HG03575 (cell line): ENCODE data around the gene ARHGEF4.

ENCODE experiments used
- ATAC-seq: cut with Tn5 transposase; IDR thresholded peaks from one replicate; pipeline ENCODE4 v1.9.1; 2021; ENCODE audit not compliant: unreplicated experiment, insufficient number of reproducible peaks, low FRiP score; ENCODE audit errors: extremely low read depth

ARHGEF4 gene

GRCh38 chr2:130813722-130814121 lies 23.0 kb upstream of the ARHGEF4 start:
- no peak for ATAC-seq

GRCh38 chr2:130814931-130815680 lies 21.6 kb upstream of the ARHGEF4 start:
- ATAC-seq, result no peak

- no peak for ATAC-seq
Measured at GRCh38 chr2:130818809-130819208, 17.9 kb upstream of the ARHGEF4 start.

- ATAC-seq, result no peak
Measured at GRCh38 chr2:130819226-130819607, 17.5 kb upstream of the ARHGEF4 start.

- ATAC-seq, result no peak
Measured at GRCh38 chr2:130819608-130820278, 17.0 kb upstream of the ARHGEF4 start.

GRCh38 chr2:130820279-130820861 lies 16.3 kb upstream of the ARHGEF4 start:
- no peak for ATAC-seq

GRCh38 chr2:130821867-130822266 lies 14.8 kb upstream of the ARHGEF4 start:
- no peak for ATAC-seq

- ATAC-seq, result no peak
Measured at GRCh38 chr2:130822766-130823165, 13.9 kb upstream of the ARHGEF4 start.

- no peak for ATAC-seq
Measured at GRCh38 chr2:130823171-130823885, 13.4 kb upstream of the ARHGEF4 start.

- no peak for ATAC-seq
Measured at GRCh38 chr2:130823886-130824491, 12.7 kb upstream of the ARHGEF4 start.

GRCh38 chr2:130824492-130825061 lies 12.1 kb upstream of the ARHGEF4 start:
- ATAC-seq, result peak; percentile 86

GRCh38 chr2:130825231-130825965 lies 11.3 kb upstream of the ARHGEF4 start:
- no peak for ATAC-seq

GRCh38 chr2:130825966-130826253 lies 10.8 kb upstream of the ARHGEF4 start:
- ATAC-seq, result no peak

GRCh38 chr2:130826419-130826818 lies 10.3 kb upstream of the ARHGEF4 start:
- ATAC-seq, result no peak

GRCh38 chr2:130826821-130827501 lies 9.8 kb upstream of the ARHGEF4 start:
- no peak for ATAC-seq

- ATAC-seq, result no peak
Measured at GRCh38 chr2:130827502-130828251, 9.0 kb upstream of the ARHGEF4 start.

GRCh38 chr2:130828461-130828860 lies 8.3 kb upstream of the ARHGEF4 start:
- no peak for ATAC-seq
